Measurements from ENCODE around the gene EMP2.
"Not testable (repeated sequence)": the region's sequence is repeated elsewhere in the genome, so short reads cannot be mapped to it uniquely, and the experiment has no call there.

EMP2 gene

DNA sequence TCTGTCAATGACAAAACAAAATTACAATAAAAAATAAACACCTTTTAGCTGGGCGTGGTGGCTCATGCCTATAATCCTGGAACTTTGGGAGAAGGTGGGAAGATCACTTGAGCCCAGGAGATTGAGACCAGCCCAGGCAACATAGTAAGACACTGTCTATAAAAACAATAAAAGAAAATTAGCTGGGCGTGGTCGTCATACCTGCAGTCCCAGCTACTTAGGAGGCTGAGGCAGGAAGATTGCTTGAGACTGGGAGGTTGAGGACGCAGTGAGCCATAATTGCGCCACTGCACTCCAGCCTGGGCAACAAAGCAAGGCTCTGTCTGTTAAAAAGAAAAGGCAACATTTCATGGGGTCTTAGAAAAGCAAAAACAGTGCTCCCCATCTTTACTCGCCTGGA, 32.7 kb downstream of the EMP2 start:
- DNase-seq: no peak

DNA sequence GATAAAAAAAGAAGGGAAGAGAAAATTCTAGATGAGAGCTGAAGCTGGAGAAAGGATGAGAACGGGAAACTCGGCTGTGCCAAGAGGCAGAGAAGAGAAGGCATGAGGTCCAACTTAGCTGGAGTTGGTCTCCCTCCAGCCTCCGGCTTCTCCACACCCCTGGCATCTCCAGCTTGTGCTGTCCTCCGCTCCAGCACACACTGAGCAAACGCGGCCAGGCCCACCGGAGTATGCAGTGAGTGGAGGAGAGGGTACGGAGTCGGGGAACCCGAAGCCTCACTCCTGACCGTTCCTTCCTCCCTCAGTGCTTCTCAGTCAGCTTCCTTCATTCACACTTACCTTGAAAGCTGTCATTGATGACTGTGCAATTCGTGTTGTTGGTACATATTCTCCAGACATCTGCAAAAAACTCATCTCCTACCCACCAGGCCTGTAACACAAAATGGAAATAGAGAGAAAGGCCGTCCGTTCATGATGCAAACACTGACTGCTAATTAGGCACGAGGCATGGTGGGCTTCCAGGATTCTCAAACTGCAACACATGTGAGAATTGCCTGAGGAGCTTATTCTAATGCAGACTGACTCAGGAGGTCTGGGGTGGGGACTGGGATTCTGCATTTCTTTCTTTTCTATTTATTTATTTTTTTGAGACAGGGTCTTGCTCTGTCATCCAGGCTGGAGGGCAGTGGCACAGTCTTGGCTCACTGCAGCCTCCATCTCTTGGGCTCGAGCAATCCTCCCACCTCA, 37.0 kb downstream of the EMP2 start:
- no peak for DNase-seq

DNA sequence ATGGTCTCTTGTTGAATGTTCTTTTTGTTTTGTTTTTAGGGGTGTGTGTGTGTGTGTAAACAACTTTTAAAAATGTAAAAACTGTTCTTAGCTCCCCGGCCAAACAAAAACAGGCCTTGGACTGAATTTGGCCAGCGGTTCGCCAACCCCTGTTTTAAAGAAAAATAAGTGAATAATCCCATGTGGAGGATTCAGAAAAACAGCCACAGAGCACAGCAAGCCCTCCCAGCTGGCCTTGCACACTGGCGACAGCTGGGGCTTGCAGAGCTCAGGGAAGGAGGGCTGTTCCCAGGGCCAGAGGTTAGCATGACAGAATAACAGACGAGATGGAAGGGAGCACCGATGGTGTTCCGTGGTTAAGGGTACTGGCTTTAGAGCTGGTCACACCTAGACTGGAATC, 39.0 kb downstream of the EMP2 start:
- no peak for DNase-seq

DNA sequence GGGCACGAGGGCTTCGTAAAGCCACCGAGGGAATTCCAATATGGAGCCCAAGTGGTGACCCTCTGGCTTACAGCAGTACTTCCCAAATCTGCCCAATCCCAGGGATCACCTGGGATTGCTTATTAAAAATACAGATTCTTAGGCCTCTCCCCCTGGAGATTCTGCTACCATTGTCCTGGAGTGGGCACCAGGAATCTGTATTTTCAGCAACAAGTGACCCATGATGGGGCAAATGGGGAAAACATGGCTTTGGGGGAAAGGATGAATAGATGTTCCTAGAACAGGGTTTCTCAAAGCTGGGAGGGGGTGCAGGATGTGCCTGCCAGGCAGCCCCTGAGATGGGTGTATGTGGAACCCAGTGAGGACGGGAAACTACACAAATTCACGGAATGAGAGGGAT, 40.6 kb downstream of the EMP2 start:
- DNase-seq: no peak

GRCh38 chr16:10539236-10539635, 41.2 kb downstream of the EMP2 start:
- DNase-seq: no peak

DNA sequence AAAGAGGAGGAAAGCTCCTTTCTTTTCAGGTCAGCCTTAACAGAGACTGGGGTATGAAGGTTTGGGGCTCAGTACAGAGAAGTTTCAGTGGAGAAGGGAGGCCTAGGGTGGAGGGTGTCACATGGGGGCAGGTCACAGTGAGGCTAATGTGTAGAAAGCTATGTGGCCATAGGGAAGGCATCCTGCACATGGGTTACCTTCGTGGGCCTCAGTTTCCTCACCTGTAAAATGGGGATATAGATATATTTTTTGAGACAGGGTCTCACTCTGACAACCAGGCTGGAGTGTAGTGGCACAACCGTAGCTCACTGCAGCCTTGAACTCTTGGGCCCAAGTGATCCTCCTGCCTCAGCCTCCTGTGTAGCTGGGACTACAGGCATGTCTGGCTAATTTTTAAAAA, 41.8 kb downstream of the EMP2 start:
- no peak for DNase-seq

GRCh38 chr16:10537946-10538345, 42.5 kb downstream of the EMP2 start:
- no peak for DNase-seq

DNA sequence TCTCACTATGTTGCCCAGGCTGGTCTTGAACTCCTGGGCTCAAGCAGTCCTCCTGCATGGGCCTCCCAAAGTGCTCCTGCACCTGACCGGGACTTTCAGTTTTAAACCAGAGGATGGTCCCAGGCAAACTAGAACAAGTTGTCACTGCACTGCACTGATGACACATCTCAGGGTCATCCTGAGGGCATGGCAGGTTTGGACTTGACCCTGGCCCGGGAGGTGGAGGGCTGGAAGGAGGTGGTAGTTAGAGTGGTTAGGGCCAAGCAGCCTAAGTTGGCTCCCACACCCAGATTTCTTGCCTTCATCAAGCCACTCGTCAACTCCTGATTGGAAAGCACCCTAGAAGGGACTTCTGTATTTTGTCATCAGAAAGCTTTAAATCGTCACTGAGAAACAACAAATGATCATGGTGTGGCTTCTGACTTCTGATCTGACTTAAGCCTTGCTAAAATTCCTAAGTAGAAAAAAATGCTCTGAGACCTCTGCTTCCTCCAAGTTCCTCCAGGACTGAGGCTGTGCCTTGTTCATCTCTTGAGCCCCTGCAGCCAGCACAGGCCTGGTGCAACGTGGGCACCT, 43.5 kb downstream of the EMP2 start:
- DNase-seq: no peak

- DNase-seq: not testable (repeated sequence)
Measured at GRCh38 chr16:10536328-10536727, 44.1 kb downstream of the EMP2 start.

GRCh38 chr16:10535461-10535860, 44.9 kb downstream of the EMP2 start:
- DNase-seq: no peak

DNA sequence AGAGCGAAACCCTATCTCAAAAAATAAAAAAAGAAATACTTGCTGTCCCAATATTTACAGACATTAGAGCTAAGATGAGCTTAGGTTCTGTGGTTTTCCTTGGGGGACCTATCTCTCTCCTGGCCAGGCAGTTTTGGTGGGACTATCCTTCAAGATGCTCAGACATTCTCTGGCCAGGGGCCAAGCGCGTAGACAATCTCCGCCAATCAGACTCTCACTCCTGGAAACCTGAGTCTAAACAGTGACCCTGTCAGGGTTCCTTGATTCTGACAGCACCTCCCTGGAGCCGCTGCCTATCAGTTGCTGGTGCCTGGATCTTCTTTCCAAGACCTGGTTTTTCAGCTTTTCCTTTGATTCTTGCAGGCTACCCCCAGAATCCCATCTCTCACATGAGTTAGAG, 45.6 kb downstream of the EMP2 start:
- DNase-seq: no peak

DNA sequence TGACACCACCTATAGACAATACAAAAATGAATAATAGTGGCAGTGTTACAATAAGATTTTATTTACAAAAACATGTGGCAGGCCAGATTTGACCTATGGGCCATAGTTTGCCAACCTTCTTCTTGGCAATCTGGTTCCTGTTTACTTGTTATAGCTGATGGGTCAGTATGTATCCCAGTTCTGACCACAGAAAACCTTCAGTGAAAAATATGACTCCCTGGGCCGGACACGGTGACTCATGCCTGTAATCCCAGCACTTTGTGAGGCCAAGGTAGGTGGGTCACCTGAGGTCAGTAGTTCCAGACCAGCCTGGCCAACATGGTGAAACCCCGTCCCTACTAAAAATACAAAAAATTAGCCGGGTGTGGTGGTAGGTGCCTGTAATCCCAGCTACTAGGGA, 46.8 kb downstream of the EMP2 start:
- not testable (repeated sequence) for DNase-seq

DNA sequence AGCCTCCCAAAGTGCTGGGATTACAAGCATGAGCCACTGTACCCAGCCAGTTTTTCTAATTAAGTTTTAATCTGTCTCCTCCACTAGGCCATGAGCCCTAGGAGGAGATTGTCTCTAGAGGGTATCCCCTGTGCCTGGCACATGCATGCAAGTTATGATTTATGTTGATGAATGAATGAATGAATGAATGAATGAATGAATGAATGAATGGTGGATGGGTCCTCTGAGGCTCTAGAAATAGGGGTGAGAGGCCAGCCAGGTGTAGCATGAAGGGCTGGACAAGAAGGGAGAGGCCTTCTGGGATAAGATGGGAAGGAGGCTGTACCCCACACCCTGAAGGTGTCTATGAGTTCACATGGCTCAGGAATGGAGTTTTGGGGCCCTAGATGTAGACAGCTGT, 48.8 kb downstream of the EMP2 start:
- no peak for DNase-seq

- DNase-seq: no peak
Measured at GRCh38 chr16:10530685-10531084, 49.7 kb downstream of the EMP2 start.

DNA sequence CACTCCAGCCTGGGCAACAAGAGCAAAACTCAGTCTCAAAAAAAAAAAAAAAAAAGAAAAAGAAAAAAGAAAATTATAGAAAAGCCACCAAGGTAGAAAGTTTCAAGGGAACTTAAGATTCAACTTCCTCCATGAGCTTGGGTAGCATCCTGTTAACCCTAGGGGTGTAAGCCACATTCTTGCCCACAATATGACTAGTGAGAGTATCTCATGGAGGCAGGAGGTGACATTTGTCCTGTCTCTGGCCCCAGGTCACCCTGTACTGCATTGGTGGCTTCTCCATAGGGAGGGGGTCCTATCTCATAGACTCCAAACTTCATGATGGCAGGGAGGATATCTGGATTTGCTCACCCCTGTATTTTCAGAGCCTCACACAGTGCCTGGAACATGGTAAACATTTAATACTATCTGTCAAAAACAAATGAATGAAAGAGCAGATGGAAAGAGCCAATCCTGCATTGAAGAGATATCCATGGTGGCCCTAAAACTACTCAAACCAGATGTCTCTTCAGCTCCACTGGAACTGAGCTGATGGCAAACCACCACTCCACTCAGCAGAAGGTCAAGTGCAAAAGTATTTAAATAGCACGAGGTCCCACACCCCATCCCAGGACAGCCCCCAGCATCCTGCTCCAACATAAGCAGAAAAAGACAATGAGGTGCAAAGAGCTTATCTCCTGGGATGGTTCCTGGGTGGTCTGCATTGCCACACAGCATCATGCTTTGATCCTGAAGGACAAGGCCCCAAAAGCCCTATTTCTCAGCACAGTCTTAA, 50.3 kb downstream of the EMP2 start:
- DNase-seq: no peak

GRCh38 chr16:10528635-10529034, 51.8 kb downstream of the EMP2 start:
- no peak for DNase-seq

GRCh38 chr16:10526962-10527361, 53.4 kb downstream of the EMP2 start:
- DNase-seq: no peak

GRCh38 chr16:10525214-10525825, 55.1 kb downstream of the EMP2 start:
- DNase-seq: no peak

DNA sequence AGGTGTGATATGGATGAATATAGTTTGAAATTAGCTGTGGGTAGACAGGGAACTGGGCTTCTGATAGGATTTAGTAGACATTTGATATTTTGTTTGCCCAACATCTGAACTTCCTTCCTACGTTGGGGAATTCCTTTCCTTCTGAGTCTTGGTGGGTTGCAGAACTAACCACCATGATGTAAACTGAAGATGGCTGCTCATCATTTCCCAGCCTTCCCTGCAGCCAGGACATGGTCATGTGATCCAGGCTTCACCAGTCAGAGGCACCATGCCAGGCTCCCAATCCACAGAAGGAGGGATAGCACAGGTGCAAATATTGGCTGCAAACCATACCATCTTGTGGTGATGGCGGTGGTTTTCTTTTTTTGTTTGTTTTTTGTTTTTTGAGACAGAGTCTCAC, 57.4 kb downstream of the EMP2 start:
- no peak for DNase-seq

DNA sequence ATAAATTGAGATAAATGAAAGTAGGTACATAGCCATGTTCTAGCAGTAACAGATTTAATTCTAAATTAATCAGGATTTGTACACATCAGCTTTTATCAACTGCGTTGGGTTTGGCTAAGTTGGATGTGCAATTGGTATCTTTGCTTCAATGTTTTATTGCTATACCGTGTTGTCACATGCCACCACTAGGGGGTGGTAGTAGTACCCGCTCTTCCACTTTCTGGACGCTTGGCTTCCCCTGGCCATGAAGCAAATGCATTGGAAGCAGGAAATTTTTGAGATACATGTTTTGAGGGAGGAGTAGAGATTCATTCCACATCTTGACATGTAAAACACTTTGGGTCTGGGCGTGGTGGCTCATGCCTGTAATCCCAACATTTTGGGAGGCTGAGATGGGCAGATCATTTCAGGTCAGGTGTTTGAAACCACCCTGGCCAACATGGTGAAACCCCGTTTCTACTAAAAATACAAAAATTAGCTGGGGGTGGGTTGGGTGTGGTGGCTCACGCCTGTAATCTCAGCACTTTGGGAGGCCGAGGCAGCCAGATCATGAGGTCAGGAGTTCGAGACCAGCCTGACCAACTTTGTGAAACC, 58.6 kb downstream of the EMP2 start:
- DNase-seq: peak; percentile 32 to 45

DNA sequence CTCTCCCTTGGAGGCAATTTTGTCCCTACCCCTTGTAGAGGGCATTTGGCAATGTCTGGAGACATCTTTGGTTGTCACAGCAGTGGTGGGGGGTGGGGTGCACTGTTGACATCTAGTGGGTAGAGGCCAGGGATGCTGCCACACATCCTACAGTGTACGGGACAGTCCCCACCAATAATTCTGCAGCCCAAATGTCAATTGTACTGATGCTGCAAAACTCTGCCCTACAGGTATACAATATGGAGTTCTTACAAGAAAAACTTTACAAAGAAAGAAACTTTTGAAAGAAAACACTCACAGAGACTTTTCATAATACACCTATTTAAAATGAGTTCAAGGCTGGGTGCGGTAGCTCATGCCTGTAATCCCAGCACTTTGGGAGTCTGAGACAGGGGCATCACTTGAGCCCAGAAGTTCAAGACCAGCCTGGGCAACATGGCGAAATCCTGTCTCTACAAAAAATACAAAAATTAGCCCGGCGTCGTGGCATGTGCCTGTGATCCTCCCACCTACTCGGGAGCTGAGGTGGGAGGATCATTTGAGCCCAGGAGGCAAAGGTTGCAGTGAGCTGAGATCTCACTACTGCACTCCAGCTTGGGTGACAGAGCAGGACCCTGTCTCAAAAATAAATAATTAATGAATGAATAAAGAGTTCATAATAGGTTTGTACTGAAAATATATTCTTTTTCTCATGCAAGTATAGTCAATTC, 59.4 kb downstream of the EMP2 start:
- no peak for DNase-seq

All from stimulated activated CD4-positive, alpha-beta T cell treated with anti-CD3 and anti-CD28 coated beads, Interleukin-2, amount 100 ng/mL, for 24 hours (primary cell).